SIG-M5 (cell line): ENCODE results near the gene DIS3L2.
"Not testable (repeated sequence)": the region's sequence is repeated elsewhere in the genome, so short reads cannot be mapped to it uniquely, and the experiment has no call there.

ENCODE experiments used
- DNase-seq: peaks from one replicate; lab custom pipeline; 2025; lab: John Stamatoyannopoulos, UW

Gene DIS3L2

GRCh38 chr2:232299927-232300674 is 338.6 kb downstream of the DIS3L2 start:
- DNase-seq: no peak

GRCh38 chr2:232300894-232301387 is 339.4 kb downstream of the DIS3L2 start:
- DNase-seq: no peak

GRCh38 chr2:232304236-232304635 is 342.7 kb downstream of the DIS3L2 start:
- no peak for DNase-seq

GRCh38 chr2:232306741-232307305 is 345.3 kb downstream of the DIS3L2 start:
- no peak for DNase-seq

GRCh38 chr2:232307854-232308253 is 346.3 kb downstream of the DIS3L2 start:
- no peak for DNase-seq

- no peak for DNase-seq
These were observed 347.5 kb downstream of the DIS3L2 start for GRCh38 chr2:232308986-232309385.

- DNase-seq: no peak
These were observed 348.1 kb downstream of the DIS3L2 start for GRCh38 chr2:232309592-232309991.

- no peak for DNase-seq
These were observed 348.6 kb downstream of the DIS3L2 start for GRCh38 chr2:232310121-232310520.

GRCh38 chr2:232310696-232311095 is 349.2 kb downstream of the DIS3L2 start:
- no peak for DNase-seq

- not testable (repeated sequence) for DNase-seq
These were observed 352.1 kb downstream of the DIS3L2 start for GRCh38 chr2:232313645-232314044.

GRCh38 chr2:232315049-232315922 is 353.8 kb downstream of the DIS3L2 start:
- peak; percentile 95 for DNase-seq

- DNase-seq: no peak
These were observed 354.4 kb downstream of the DIS3L2 start for GRCh38 chr2:232315923-232316299.

GRCh38 chr2:232316461-232317330 is 355.2 kb downstream of the DIS3L2 start:
- no peak for DNase-seq

- DNase-seq: no peak
These were observed 356.8 kb downstream of the DIS3L2 start for GRCh38 chr2:232318169-232318855.

- DNase-seq: no peak
These were observed 357.7 kb downstream of the DIS3L2 start for GRCh38 chr2:232319067-232319802.

- DNase-seq: no peak
These were observed 358.4 kb downstream of the DIS3L2 start for GRCh38 chr2:232319803-232320442.

GRCh38 chr2:232320443-232320803 is 358.9 kb downstream of the DIS3L2 start:
- DNase-seq: no peak

- DNase-seq: no peak
These were observed 359.8 kb downstream of the DIS3L2 start for GRCh38 chr2:232321156-232321816.

GRCh38 chr2:232321817-232322559 is 360.5 kb downstream of the DIS3L2 start:
- DNase-seq: no peak
